GM23248 (cell line): ENCODE data around the gene DENND2A. TPM values are rescaled to one million over a fixed set of nuclear protein-coding genes. Genes with fewer than 3 reads are reported as not detected.

Experiments
- DNase-seq: peaks from one replicate; pipeline ENCODE4 v3.0.0-alpha.2; 2015
- H2AFZ ChIP-seq: fragments of 200-600 bp; sonication (generic); 2 replicates; pipeline ENCODE4 v1.6.1; 2016; ENCODE audit warnings: antibody characterized with exemption
- H3F3A ChIP-seq: fragments of 200-600 bp; sonication (generic); 2 replicates; pipeline ENCODE4 v1.6.1; 2016; ENCODE audit warnings: mild to moderate bottlenecking, antibody characterized with exemption, mixed run types; ENCODE audit not compliant: insufficient read depth
- H3K27ac ChIP-seq: fragments of 200-600 bp; sonication (generic); 2 replicates; pipeline ENCODE4 v1.5.1; 2016; ENCODE audit warnings: mild to moderate bottlenecking
- H3K27me3 ChIP-seq: fragments of 200-600 bp; sonication (generic); replicated peaks from 2 replicates; pipeline ENCODE4 v1.6.1; 2016; ENCODE audit warnings: mild to moderate bottlenecking; ENCODE audit not compliant: insufficient read depth
- H3K36me3 ChIP-seq: fragments of 200-600 bp; sonication (generic); 2 replicates; pipeline ENCODE4 v1.6.1; 2016; ENCODE audit warnings: low read depth, mild to moderate bottlenecking
- H3K4me1 ChIP-seq: fragments of 200-600 bp; sonication (generic); 2 replicates; pipeline ENCODE4 v1.6.1; 2016; ENCODE audit warnings: mild to moderate bottlenecking; ENCODE audit not compliant: insufficient read depth
- H3K4me2 ChIP-seq: fragments of 200-600 bp; sonication (generic); one replicate; pipeline ENCODE4 v1.6.1; 2016; ENCODE audit warnings: mild to moderate bottlenecking; ENCODE audit not compliant: unreplicated experiment
- H3K4me3 ChIP-seq: fragments of 200-600 bp; sonication (generic); 2 replicates; pipeline ENCODE4 v1.5.1; 2016; ENCODE audit warnings: mild to moderate bottlenecking
- H3K79me2 ChIP-seq: fragments of 200-600 bp; sonication (generic); 2 replicates; pipeline ENCODE4 v1.6.1; 2016; ENCODE audit warnings: mild to moderate bottlenecking; ENCODE audit not compliant: insufficient read depth
- H3K9ac ChIP-seq: fragments of 200-600 bp; sonication (generic); 2 replicates; pipeline ENCODE4 v1.6.1; 2016; ENCODE audit warnings: mild to moderate bottlenecking
- H3K9me2 ChIP-seq: fragments of 200-600 bp; sonication (generic); 2 replicates; pipeline ENCODE4 v1.6.1; 2016; ENCODE audit warnings: mixed run types, mild to moderate bottlenecking, moderate library complexity; ENCODE audit not compliant: insufficient read depth
- H3K9me3 ChIP-seq: fragments of 200-600 bp; sonication (generic); one replicate; pipeline ENCODE4 v1.6.1; 2017; ENCODE audit warnings: low read depth
- H4K20me1 ChIP-seq: fragments of 200-600 bp; sonication (generic); 2 replicates; pipeline ENCODE4 v1.6.0; 2016; ENCODE audit not compliant: insufficient read depth
- EZH2 ChIP-seq: fragments of 200-600 bp; sonication (generic); IDR thresholded peaks from 2 replicates; pipeline ENCODE4 v1.6.1; 2018; ENCODE audit warnings: antibody characterized with exemption, mild to moderate bottlenecking; ENCODE audit not compliant: insufficient read depth, poor library complexity, severe bottlenecking
- EZH2phosphoT487 ChIP-seq: fragments of 200-600 bp; sonication (generic); IDR thresholded peaks from 2 replicates; pipeline ENCODE4 v1.6.1; 2018; ENCODE audit warnings: antibody characterized with exemption, moderate library complexity, mild to moderate bottlenecking, low read depth; ENCODE audit not compliant: insufficient read depth
- WGBS, 2 experiments: methylation state at CpG; one replicate each; pipeline ENCODE4 v1.1.6; 2015 to 2017; ENCODE audit warnings: low lambda C conversion rate in 2 of 2, low coverage in 1 of 2; ENCODE audit errors: missing lambda C conversion rate in 2 of 2; 5-methylcytosine and 5-hydroxymethylcytosine counted together
- in situ Hi-C: fragments of 300-500 bp; cut with MboI; formaldehyde crosslinking; loops from 2 replicates; pipeline ENCODE4 v1.15.0; 2020
- polyA plus RNA-seq: library from polyadenylated mRNA; unstranded; fragments of >200 nt; fragmentation: Nextera tagmentation; extraction: Ambion mirVana; gene quantifications from 2 replicates; pipeline ENCODE4 v1.2.1, GENCODE V29; 2016
- total RNA-seq: library from RNA; depleted of rRNA; stranded (reverse); fragments of >200 nt; shearing (Covaris generic); gene quantifications from 2 replicates; pipeline ENCODE4 v1.2.3, GENCODE V29; 2014

DENND2A gene
- total and polyA plus RNA-seq, 2 experiments from 2014 or later: 0.78 to 2.2 TPM

GRCh38 chr7:140680886-140681285 is 40.3 kb upstream of the DENND2A start:
- no peak overlapping the region for H3K27ac ChIP-seq
- H3F3A ChIP-seq: no peaks in the 10 kb centered on the region
- no peak overlapping the region for H2AFZ ChIP-seq
- H3K9me2 ChIP-seq: no peaks in the 10 kb centered on the region
- TF ChIP-seq EZH2phosphoT487 (no peak), EZH2 (no peak)
- H3K4me2 ChIP-seq: no peak overlapping the region
- no peak overlapping the region for H3K4me3 ChIP-seq
- DNase-seq: no peak
- 91 to 93% methylated on average over 7 of the region's 7 CpGs for WGBS, 2 experiments
- in situ Hi-C loops: no loop called here
- no peaks in the 10 kb centered on the region for H3K4me1 ChIP-seq
- no peaks in the 10 kb centered on the region for H3K36me3 ChIP-seq
- H3K79me2 ChIP-seq: no peaks in the 10 kb centered on the region
- no peaks in the 10 kb centered on the region for H3K27me3 ChIP-seq
- H3K9me3 ChIP-seq: no peaks in the 10 kb centered on the region
- no peak overlapping the region for H3K9ac ChIP-seq
- no peaks in the 10 kb centered on the region for H4K20me1 ChIP-seq

GRCh38 chr7:140679186-140679585 is 38.6 kb upstream of the DENND2A start:
- DNase-seq: no peak
- Histone ChIP-seq H3K27me3 (no peaks in the 10 kb centered on the region), H3K4me2 (no peak overlapping the region), H2AFZ (no peak overlapping the region), H3K9ac (no peak overlapping the region), H4K20me1 (no peaks in the 10 kb centered on the region), H3F3A (peaks cover 9% of the 10 kb centered on the region; the same call in 1 of the 2 replicates), H3K4me3 (no peak overlapping the region), H3K79me2 (no peaks in the 10 kb centered on the region), H3K36me3 (no peaks in the 10 kb centered on the region), H3K27ac (no peak overlapping the region), H3K9me2 (no peaks in the 10 kb centered on the region), H3K9me3 (no peaks in the 10 kb centered on the region), H3K4me1 (peaks cover 12% of the 10 kb centered on the region)
- in situ Hi-C loops: no loop called here
- TF ChIP-seq EZH2 (no peak), EZH2phosphoT487 (no peak)
- WGBS, 2 experiments: 92 to 93% methylated on average over 9 of the region's 9 CpGs

DNA sequence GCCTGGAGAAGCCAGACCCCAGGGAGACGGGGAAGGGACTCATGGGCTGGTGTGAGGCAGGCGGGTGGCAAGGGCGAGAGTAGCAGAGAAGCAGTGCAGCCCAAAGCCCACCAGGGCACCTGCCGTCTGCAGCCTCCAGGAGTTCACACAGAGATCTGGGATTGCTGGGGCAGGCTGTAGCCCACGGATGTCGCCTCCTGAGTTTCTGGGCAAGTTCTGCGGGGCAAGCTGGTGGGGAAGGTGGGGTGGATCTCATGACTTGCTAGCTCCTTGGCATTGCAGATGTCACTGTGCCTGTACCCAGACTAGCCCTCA is 38.2 kb upstream of the DENND2A start:
- H2AFZ ChIP-seq: no peak overlapping the region
- no peaks in the 10 kb centered on the region for H4K20me1 ChIP-seq
- H3K4me2 ChIP-seq: no peak overlapping the region
- no peak for DNase-seq
- no peaks in the 10 kb centered on the region for H3K36me3 ChIP-seq
- H3F3A ChIP-seq: peaks cover 12% of the 10 kb centered on the region; the same call in 1 of the 2 replicates
- no peak overlapping the region for H3K4me3 ChIP-seq
- H3K9me2 ChIP-seq: no peaks in the 10 kb centered on the region
- H3K79me2 ChIP-seq: no peaks in the 10 kb centered on the region
- no peaks in the 10 kb centered on the region for H3K9me3 ChIP-seq
- in situ Hi-C loops: no loop called here
- H3K4me1 ChIP-seq: peaks cover 12% of the 10 kb centered on the region
- H3K9ac ChIP-seq: no peak overlapping the region
- H3K27me3 ChIP-seq: no peaks in the 10 kb centered on the region
- WGBS, 2 experiments: 91 to 92% methylated on average over 7 of the region's 7 CpGs
- TF ChIP-seq EZH2 (no peak), EZH2phosphoT487 (no peak)
- no peak overlapping the region for H3K27ac ChIP-seq

- Histone ChIP-seq H3K36me3 (no peaks in the 10 kb centered on the region), H3K9me3 (no peaks in the 10 kb centered on the region), H3F3A (peaks cover 12% of the 10 kb centered on the region; the same call in 1 of the 2 replicates), H3K4me1 (peaks cover 12% of the 10 kb centered on the region), H3K9ac (no peak overlapping the region), H4K20me1 (no peaks in the 10 kb centered on the region), H3K79me2 (no peaks in the 10 kb centered on the region), H3K4me3 (no peak overlapping the region), H2AFZ (no peak overlapping the region), H3K9me2 (no peaks in the 10 kb centered on the region), H3K4me2 (no peak overlapping the region), H3K27me3 (no peaks in the 10 kb centered on the region), H3K27ac (no peak overlapping the region)
- DNase-seq: no peak
- TF ChIP-seq EZH2: no peak
- in situ Hi-C loops: no loop called here
- WGBS, 2 experiments: 94 to 95% methylated on average over 20 of the region's 20 CpGs
Observed at GRCh38 chr7:140678081-140678815, 37.6 kb upstream of the DENND2A start.
